Sigmoid colon (tissue), 4 donors: ENCODE measurements around the gene DCST1.

Experiments
- EP300 ChIP-seq, 4 donors: sonication (generic); formaldehyde crosslinking; IDR thresholded peaks; one replicate each; pipeline ENCODE4 v1.6.1; 2017; ENCODE audit warnings: antibody characterized with exemption in 4 of 4
- POLR2A ChIP-seq, 2 donors: fragments of 450-650 bp; IDR thresholded peaks; one replicate each; pipeline ENCODE4 v1.6.1; 2016; ENCODE audit warnings: antibody characterized with exemption in 2 of 2, mild to moderate bottlenecking in 2 of 2, moderate library complexity in 2 of 2
- POLR2AphosphoS5 ChIP-seq, 4 donors: sonication (generic); formaldehyde crosslinking; IDR thresholded peaks; one replicate each; pipeline ENCODE4 v1.6.1; 2017; ENCODE audit warnings: antibody characterized with exemption in 4 of 4
- TF ChIP-seq, protein P1 (sequence below), 4 experiments: fragments of 450-650 bp in 3 of 4; fragments of 200-600 bp in 1 of 4; IDR thresholded peaks; one replicate each; pipeline ENCODE4 v1.5.1; 2016 to 2019; ENCODE audit warnings: antibody characterized with exemption in 4 of 4, mild to moderate bottlenecking in 3 of 4, moderate library complexity in 2 of 4

GRCh38 chr1:155004352-155005075 lies 29.1 kb upstream of the DCST1 start:
- TF ChIP-seq POLR2A (IDR thresholded peaks at IDR 0.05) (no peak), POLR2AphosphoS5 (IDR thresholded peaks at IDR 0.05) (no peak), EP300 (IDR thresholded peaks at IDR 0.05) (no peak)
- TF ChIP-seq, protein P1, sequence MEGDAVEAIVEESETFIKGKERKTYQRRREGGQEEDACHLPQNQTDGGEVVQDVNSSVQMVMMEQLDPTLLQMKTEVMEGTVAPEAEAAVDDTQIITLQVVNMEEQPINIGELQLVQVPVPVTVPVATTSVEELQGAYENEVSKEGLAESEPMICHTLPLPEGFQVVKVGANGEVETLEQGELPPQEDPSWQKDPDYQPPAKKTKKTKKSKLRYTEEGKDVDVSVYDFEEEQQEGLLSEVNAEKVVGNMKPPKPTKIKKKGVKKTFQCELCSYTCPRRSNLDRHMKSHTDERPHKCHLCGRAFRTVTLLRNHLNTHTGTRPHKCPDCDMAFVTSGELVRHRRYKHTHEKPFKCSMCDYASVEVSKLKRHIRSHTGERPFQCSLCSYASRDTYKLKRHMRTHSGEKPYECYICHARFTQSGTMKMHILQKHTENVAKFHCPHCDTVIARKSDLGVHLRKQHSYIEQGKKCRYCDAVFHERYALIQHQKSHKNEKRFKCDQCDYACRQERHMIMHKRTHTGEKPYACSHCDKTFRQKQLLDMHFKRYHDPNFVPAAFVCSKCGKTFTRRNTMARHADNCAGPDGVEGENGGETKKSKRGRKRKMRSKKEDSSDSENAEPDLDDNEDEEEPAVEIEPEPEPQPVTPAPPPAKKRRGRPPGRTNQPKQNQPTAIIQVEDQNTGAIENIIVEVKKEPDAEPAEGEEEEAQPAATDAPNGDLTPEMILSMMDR (IDR thresholded peaks at IDR 0.05) = no peak
